NT2/D1 (cell line): ENCODE data around the gene DNAJC12.

Experiments
- DNase-seq: peaks from one replicate; pipeline ENCODE4 v3.0.0-alpha.2; 2011; ENCODE audit warnings: low read depth, low spot score
- H3K27me3 ChIP-seq: 2 replicates; pipeline ENCODE4 v1.6.0; 2011; ENCODE audit warnings: mild to moderate bottlenecking; ENCODE audit not compliant: insufficient read length, insufficient read depth
- H3K36me3 ChIP-seq: 2 replicates; pipeline ENCODE4 v1.6.1; 2011; ENCODE audit warnings: mild to moderate bottlenecking, low read length, mixed read lengths; ENCODE audit not compliant: insufficient read depth, insufficient read length
- H3K4me1 ChIP-seq: 2 replicates; pipeline ENCODE4 v1.5.1; 2011; ENCODE audit not compliant: insufficient read depth, insufficient read length
- H3K4me3 ChIP-seq: 2 replicates; pipeline ENCODE4 v1.5.1; 2011; ENCODE audit warnings: low read depth; ENCODE audit not compliant: insufficient read length
- H3K9ac ChIP-seq: 2 replicates; pipeline ENCODE4 v1.6.0; 2011; ENCODE audit warnings: low read depth; ENCODE audit not compliant: insufficient read length
- H3K9me3 ChIP-seq: 2 replicates; pipeline ENCODE4 v1.5.1; 2011; ENCODE audit warnings: mild to moderate bottlenecking, low read length; ENCODE audit not compliant: insufficient read depth
- SUZ12 ChIP-seq: IDR thresholded peaks from 2 replicates; pipeline ENCODE4 v1.6.1; 2011; ENCODE audit not compliant: insufficient read length, insufficient read depth; ENCODE audit errors: extremely low read depth
- YY1 ChIP-seq: IDR thresholded peaks from 2 replicates; pipeline ENCODE4 v1.6.1; 2011; ENCODE audit not compliant: insufficient read length, insufficient read depth
- ZNF274 ChIP-seq: IDR thresholded peaks from 2 replicates; pipeline ENCODE4 v1.6.1; 2011; ENCODE audit warnings: mild to moderate bottlenecking, low read depth, low read length

Gene DNAJC12

GRCh38 chr10:67875340-67876238 lies 37.6 kb upstream of the DNAJC12 start:
- H3K9me3 ChIP-seq: no peaks in the 10 kb centered on the region
- H3K4me1 ChIP-seq: no peaks in the 10 kb centered on the region
- no peaks in the 10 kb centered on the region for H3K36me3 ChIP-seq
- TF ChIP-seq ZNF274 (no peak), YY1 (no peak), SUZ12 (no peak)
- no peak overlapping the region for H3K9ac ChIP-seq
- no peak overlapping the region for H3K4me3 ChIP-seq
- H3K27me3 ChIP-seq: no peaks in the 10 kb centered on the region
- DNase-seq: no peak

GRCh38 chr10:67869996-67870395 lies 32.0 kb upstream of the DNAJC12 start:
- no peaks in the 10 kb centered on the region for H3K9me3 ChIP-seq
- no peak overlapping the region for H3K4me3 ChIP-seq
- TF ChIP-seq SUZ12 (no peak), ZNF274 (no peak), YY1 (no peak)
- no peak overlapping the region for H3K9ac ChIP-seq
- no peaks in the 10 kb centered on the region for H3K36me3 ChIP-seq
- no peak for DNase-seq
- H3K4me1 ChIP-seq: no peaks in the 10 kb centered on the region
- no peaks in the 10 kb centered on the region for H3K27me3 ChIP-seq

- DNase-seq: no peak
- H3K27me3 ChIP-seq: no peaks in the 10 kb centered on the region
- no peaks in the 10 kb centered on the region for H3K36me3 ChIP-seq
- no peaks in the 10 kb centered on the region for H3K9me3 ChIP-seq
- H3K4me3 ChIP-seq: no peak overlapping the region
- TF ChIP-seq SUZ12: no peak
- TF ChIP-seq ZNF274: no peak
- no peak for TF ChIP-seq YY1
- no peaks in the 10 kb centered on the region for H3K4me1 ChIP-seq
- H3K9ac ChIP-seq: no peak overlapping the region
These were observed 30.1 kb upstream of the DNAJC12 start for GRCh38 chr10:67868132-67868531.

GRCh38 chr10:67864607-67865371 lies 26.8 kb upstream of the DNAJC12 start:
- TF ChIP-seq SUZ12 (no peak), YY1 (no peak), ZNF274 (no peak)
- H3K27me3 ChIP-seq: no peaks in the 10 kb centered on the region
- H3K9ac ChIP-seq: no peak overlapping the region
- no peaks in the 10 kb centered on the region for H3K4me1 ChIP-seq
- H3K36me3 ChIP-seq: no peaks in the 10 kb centered on the region
- H3K9me3 ChIP-seq: no peaks in the 10 kb centered on the region
- H3K4me3 ChIP-seq: no peak overlapping the region
- DNase-seq: no peak

- TF ChIP-seq YY1 (no peak), ZNF274 (no peak), SUZ12 (no peak)
- Histone ChIP-seq H3K27me3 (no peaks in the 10 kb centered on the region), H3K4me3 (no peak overlapping the region), H3K9me3 (no peaks in the 10 kb centered on the region), H3K9ac (no peak overlapping the region), H3K36me3 (no peaks in the 10 kb centered on the region), H3K4me1 (no peaks in the 10 kb centered on the region)
- no peak for DNase-seq
These were observed 25.1 kb upstream of the DNAJC12 start for GRCh38 chr10:67863094-67863493.

GRCh38 chr10:67861750-67862432 lies 23.9 kb upstream of the DNAJC12 start:
- Histone ChIP-seq H3K9me3 (no peaks in the 10 kb centered on the region), H3K27me3 (no peaks in the 10 kb centered on the region), H3K9ac (no peak overlapping the region), H3K4me1 (no peaks in the 10 kb centered on the region), H3K36me3 (no peaks in the 10 kb centered on the region), H3K4me3 (no peak overlapping the region)
- DNase-seq: peak; percentile 57
- TF ChIP-seq YY1 (no peak), ZNF274 (no peak), SUZ12 (no peak)

GRCh38 chr10:67858971-67859370 lies 21.0 kb upstream of the DNAJC12 start:
- TF ChIP-seq SUZ12 (no peak), ZNF274 (no peak), YY1 (no peak)
- no peak for DNase-seq
- Histone ChIP-seq H3K36me3 (no peaks in the 10 kb centered on the region), H3K9ac (no peak overlapping the region), H3K9me3 (no peaks in the 10 kb centered on the region), H3K4me1 (no peaks in the 10 kb centered on the region), H3K27me3 (no peaks in the 10 kb centered on the region), H3K4me3 (no peak overlapping the region)
